ENCODE results near the gene ZMIZ1.
A peak's percentile ranks its signal among the peaks of the same experiment; 100 is the strongest.

The ZMIZ1 gene

GRCh38 chr10:79106256-79107050 lies 37.7 kb downstream of the ZMIZ1 start:
- no peak overlapping the region for H3K56ac ChIP-seq (ENCODE audit: low read length)
- no peak overlapping the region for H3K18ac ChIP-seq (ENCODE audit: low read length)
- H3K36me3 ChIP-seq (ENCODE audit: control insufficient read depth, insufficient read depth, low read length): no peaks in the 10 kb centered on the region
- H3K79me1 ChIP-seq (ENCODE audit: low read length): peaks cover 75% of the 10 kb centered on the region
- no peak for DNase-seq
- no peak overlapping the region for H3K9ac ChIP-seq (ENCODE audit: low read length)
- no peak overlapping the region for H3K4me3 ChIP-seq (ENCODE audit: low read length)
- H3K4ac ChIP-seq (ENCODE audit: low read depth, low read length): no peak overlapping the region
- H3K23ac ChIP-seq (ENCODE audit: low read length): no peak overlapping the region
- no peak overlapping the region for H2BK120ac ChIP-seq (ENCODE audit: low read depth, low read length)
- H3K27ac ChIP-seq (ENCODE audit: low read depth, low read length): no peak overlapping the region
- no peak overlapping the region for H4K5ac ChIP-seq (ENCODE audit: low read length)
- H3K4me1 ChIP-seq (ENCODE audit: control insufficient read depth, low read depth, low read length): peaks cover 3% of the 10 kb centered on the region
- H2AK5ac ChIP-seq (ENCODE audit: low read length): no peak overlapping the region
- H3K4me2 ChIP-seq (ENCODE audit: low read length): no peak overlapping the region
- H2BK15ac ChIP-seq (replicated peaks; ENCODE audit: low read depth): no peak overlapping the region
- H2BK5ac ChIP-seq (ENCODE audit: low read length): no peak overlapping the region
- H3K79me2 ChIP-seq (ENCODE audit: control insufficient read depth, insufficient read depth, low read length): peaks cover 95% of the 10 kb centered on the region
- WGBS (ENCODE audit: extremely low coverage, insufficient coverage, low lambda C conversion rate): no CpG with 5 or more reads among the region's 10 CpGs
- no peak overlapping the region for H4K8ac ChIP-seq (ENCODE audit: low read depth, low read length)
- H3K27me3 ChIP-seq (ENCODE audit: insufficient read depth, low read length, poor library complexity): no peaks in the 10 kb centered on the region

- Histone ChIP-seq H2AK5ac (ENCODE audit: low read length) (no peak overlapping the region), H3K56ac (ENCODE audit: low read length) (no peak overlapping the region), H4K8ac (ENCODE audit: low read depth, low read length) (no peak overlapping the region), H3K79me1 (ENCODE audit: low read length) (peaks cover 73% of the 10 kb centered on the region), H2BK15ac (replicated peaks; ENCODE audit: low read depth) (no peak overlapping the region), H3K36me3 (ENCODE audit: control insufficient read depth, insufficient read depth, low read length) (no peaks in the 10 kb centered on the region), H3K27me3 (ENCODE audit: insufficient read depth, low read length, poor library complexity) (no peaks in the 10 kb centered on the region), H3K23ac (ENCODE audit: low read length) (no peak overlapping the region), H2BK120ac (ENCODE audit: low read depth, low read length) (no peak overlapping the region), H3K4me3 (ENCODE audit: low read length) (no peak overlapping the region), H4K5ac (ENCODE audit: low read length) (no peak overlapping the region), H3K27ac (ENCODE audit: low read depth, low read length) (no peak overlapping the region), H3K4ac (ENCODE audit: low read depth, low read length) (no peak overlapping the region), H3K79me2 (ENCODE audit: control insufficient read depth, insufficient read depth, low read length) (peaks cover 95% of the 10 kb centered on the region), H3K4me1 (ENCODE audit: control insufficient read depth, low read depth, low read length) (peaks cover 3% of the 10 kb centered on the region), H3K9ac (ENCODE audit: low read length) (no peak overlapping the region), H3K18ac (ENCODE audit: low read length) (no peak overlapping the region), H3K4me2 (ENCODE audit: low read length) (no peak overlapping the region), H2BK5ac (ENCODE audit: low read length) (no peak overlapping the region)
- no peak for DNase-seq
- no CpG with 5 or more reads among the region's 5 CpGs for WGBS (ENCODE audit: extremely low coverage, insufficient coverage, low lambda C conversion rate)
Observed at GRCh38 chr10:79107736-79108264, 39.0 kb downstream of the ZMIZ1 start.

- Histone ChIP-seq H3K9ac (ENCODE audit: low read length) (no peak overlapping the region), H3K56ac (ENCODE audit: low read length) (no peak overlapping the region), H2BK120ac (ENCODE audit: low read depth, low read length) (no peak overlapping the region), H3K27me3 (ENCODE audit: insufficient read depth, low read length, poor library complexity) (no peaks in the 10 kb centered on the region), H3K79me2 (ENCODE audit: control insufficient read depth, insufficient read depth, low read length) (peaks cover 95% of the 10 kb centered on the region), H3K4me1 (ENCODE audit: control insufficient read depth, low read depth, low read length) (peaks cover 12% of the 10 kb centered on the region), H4K8ac (ENCODE audit: low read depth, low read length) (no peak overlapping the region), H3K36me3 (ENCODE audit: control insufficient read depth, insufficient read depth, low read length) (no peaks in the 10 kb centered on the region), H2BK15ac (replicated peaks; ENCODE audit: low read depth) (no peak overlapping the region), H3K18ac (ENCODE audit: low read length) (no peak overlapping the region), H4K5ac (ENCODE audit: low read length) (no peak overlapping the region), H3K23ac (ENCODE audit: low read length) (no peak overlapping the region), H2BK5ac (ENCODE audit: low read length) (no peak overlapping the region), H3K4me3 (ENCODE audit: low read length) (no peak overlapping the region), H3K4ac (ENCODE audit: low read depth, low read length) (no peak overlapping the region), H3K27ac (ENCODE audit: low read depth, low read length) (no peak overlapping the region), H3K4me2 (ENCODE audit: low read length) (no peak overlapping the region), H3K79me1 (ENCODE audit: low read length) (peaks cover 75% of the 10 kb centered on the region), H2AK5ac (ENCODE audit: low read length) (no peak overlapping the region)
- no CpG with 5 or more reads among the region's 6 CpGs for WGBS (ENCODE audit: extremely low coverage, insufficient coverage, low lambda C conversion rate)
- DNase-seq: no peak
Observed at GRCh38 chr10:79108728-79109127, 40.0 kb downstream of the ZMIZ1 start.

- no peak overlapping the region for H3K23ac ChIP-seq (ENCODE audit: low read length)
- no peaks in the 10 kb centered on the region for H3K27me3 ChIP-seq (ENCODE audit: insufficient read depth, low read length, poor library complexity)
- no peak overlapping the region for H3K27ac ChIP-seq (ENCODE audit: low read depth, low read length)
- no peak overlapping the region for H2BK15ac ChIP-seq (replicated peaks; ENCODE audit: low read depth)
- H4K8ac ChIP-seq (ENCODE audit: low read depth, low read length): no peak overlapping the region
- no peak overlapping the region for H2BK120ac ChIP-seq (ENCODE audit: low read depth, low read length)
- peaks cover 17% of the 10 kb centered on the region for H3K4me1 ChIP-seq (ENCODE audit: control insufficient read depth, low read depth, low read length)
- peaks cover 95% of the 10 kb centered on the region for H3K79me2 ChIP-seq (ENCODE audit: control insufficient read depth, insufficient read depth, low read length)
- peaks cover 70% of the 10 kb centered on the region for H3K79me1 ChIP-seq (ENCODE audit: low read length)
- no peak overlapping the region for H2AK5ac ChIP-seq (ENCODE audit: low read length)
- H3K18ac ChIP-seq (ENCODE audit: low read length): no peak overlapping the region
- H4K5ac ChIP-seq (ENCODE audit: low read length): no peak overlapping the region
- no peak overlapping the region for H2BK5ac ChIP-seq (ENCODE audit: low read length)
- H3K4me2 ChIP-seq (ENCODE audit: low read length): no peak overlapping the region
- H3K56ac ChIP-seq (ENCODE audit: low read length): no peak overlapping the region
- H3K36me3 ChIP-seq (ENCODE audit: control insufficient read depth, insufficient read depth, low read length): no peaks in the 10 kb centered on the region
- no peak overlapping the region for H3K4ac ChIP-seq (ENCODE audit: low read depth, low read length)
- no peak for DNase-seq
- WGBS (ENCODE audit: extremely low coverage, insufficient coverage, low lambda C conversion rate): no CpG with 5 or more reads among the region's 5 CpGs
- H3K9ac ChIP-seq (ENCODE audit: low read length): no peak overlapping the region
- H3K4me3 ChIP-seq (ENCODE audit: low read length): no peak overlapping the region
Observed at GRCh38 chr10:79111427-79111826, 42.7 kb downstream of the ZMIZ1 start.

GRCh38 chr10:79111846-79112614 lies 43.3 kb downstream of the ZMIZ1 start:
- DNase-seq: no peak
- Histone ChIP-seq H3K4me1 (ENCODE audit: control insufficient read depth, low read depth, low read length) (peaks cover 20% of the 10 kb centered on the region), H3K4ac (ENCODE audit: low read depth, low read length) (no peak overlapping the region), H3K23ac (ENCODE audit: low read length) (no peak overlapping the region), H3K27me3 (ENCODE audit: insufficient read depth, low read length, poor library complexity) (no peaks in the 10 kb centered on the region), H3K79me2 (ENCODE audit: control insufficient read depth, insufficient read depth, low read length) (peaks cover 95% of the 10 kb centered on the region), H2BK15ac (replicated peaks; ENCODE audit: low read depth) (no peak overlapping the region), H3K18ac (ENCODE audit: low read length) (no peak overlapping the region), H4K8ac (ENCODE audit: low read depth, low read length) (no peak overlapping the region), H3K36me3 (ENCODE audit: control insufficient read depth, insufficient read depth, low read length) (no peaks in the 10 kb centered on the region), H3K9ac (ENCODE audit: low read length) (no peak overlapping the region), H3K27ac (ENCODE audit: low read depth, low read length) (no peak overlapping the region), H2AK5ac (ENCODE audit: low read length) (no peak overlapping the region), H3K4me2 (ENCODE audit: low read length) (no peak overlapping the region), H3K79me1 (ENCODE audit: low read length) (peaks cover 70% of the 10 kb centered on the region), H4K5ac (ENCODE audit: low read length) (no peak overlapping the region), H2BK120ac (ENCODE audit: low read depth, low read length) (no peak overlapping the region), H3K56ac (ENCODE audit: low read length) (peak overlapping the region; percentile 36), H3K4me3 (ENCODE audit: low read length) (no peak overlapping the region), H2BK5ac (ENCODE audit: low read length) (no peak overlapping the region)
- WGBS (ENCODE audit: extremely low coverage, insufficient coverage, low lambda C conversion rate): no CpG with 5 or more reads among the region's 12 CpGs

All from mesendoderm (in vitro differentiated cells).